DND-41 (cell line): ENCODE measurements around the gene EDA2R.

Experiments used
- ATAC-seq: fragments of 200-7000 bp; cut with Tn5 transposase; 3 replicates; pipeline ENCODE4 v1.9.1; 2021; ENCODE audit warnings: low read depth; ENCODE audit not compliant: insufficient read depth
- DNase-seq: peaks from one replicate; pipeline ENCODE4 v3.0.0-alpha.2; 2020
- H2AFZ ChIP-seq: 2 replicates; pipeline ENCODE4 v1.6.0; 2012; ENCODE audit warnings: low read depth, low read length
- H3K27ac ChIP-seq: 2 replicates; pipeline ENCODE4 v1.5.1; 2012; ENCODE audit warnings: low read length, inconsistent platforms
- H3K27me3 ChIP-seq: fragments of 200-600 bp; sonication (generic); 2 replicates; pipeline ENCODE4 v1.6.0; 2012; ENCODE audit warnings: low read length, mild to moderate bottlenecking, inconsistent platforms; ENCODE audit not compliant: insufficient read depth, poor library complexity
- H3K36me3 ChIP-seq: 2 replicates; pipeline ENCODE4 v1.5.1; 2012; ENCODE audit warnings: low read length, inconsistent platforms; ENCODE audit not compliant: insufficient read depth
- H3K4me1 ChIP-seq: 2 replicates; pipeline ENCODE4 v1.5.1; 2012; ENCODE audit warnings: mild to moderate bottlenecking, low read length; ENCODE audit not compliant: insufficient read depth
- H3K4me2 ChIP-seq: 2 replicates; pipeline ENCODE4 v1.6.0; 2012; ENCODE audit warnings: mild to moderate bottlenecking, moderate library complexity, low read length, inconsistent platforms; ENCODE audit not compliant: insufficient read depth
- H3K4me3 ChIP-seq, 2 experiments: fragments of 200-600 bp in 1 of 2; shearing (Covaris generic) in 1 of 2; 2 replicates each; pipeline ENCODE4 v1.5.1; 2012 to 2016; ENCODE audit warnings: inconsistent platforms in 2 of 2, low read length in 2 of 2, mild to moderate bottlenecking in 2 of 2, low read depth in 1 of 2, moderate library complexity in 1 of 2
- H3K79me2 ChIP-seq: 2 replicates; pipeline ENCODE4 v1.6.0; 2012; ENCODE audit warnings: low read length, inconsistent platforms; ENCODE audit not compliant: insufficient read depth
- H3K9ac ChIP-seq: 2 replicates; pipeline ENCODE4 v1.6.0; 2012; ENCODE audit warnings: low read depth, mild to moderate bottlenecking, inconsistent platforms, low read length, moderate library complexity
- H3K9me3 ChIP-seq: 2 replicates; pipeline ENCODE4 v1.5.1; 2012; ENCODE audit warnings: low read length, moderate library complexity, mild to moderate bottlenecking, inconsistent platforms; ENCODE audit not compliant: insufficient read depth, severe bottlenecking
- H4K20me1 ChIP-seq: 2 replicates; pipeline ENCODE4 v1.6.0; 2012; ENCODE audit warnings: low read length; ENCODE audit not compliant: insufficient read depth
- EZH2 ChIP-seq: IDR thresholded peaks from 3 replicates; pipeline ENCODE4 v1.6.1; 2012; ENCODE audit warnings: borderline replicate concordance, low read depth, mild to moderate bottlenecking, moderate library complexity, low read length, inconsistent platforms; ENCODE audit not compliant: severe bottlenecking
- TF ChIP-seq, protein P1 (sequence below): IDR thresholded peaks from 2 replicates; pipeline ENCODE4 v1.5.1; 2012; ENCODE audit warnings: borderline replicate concordance, low read length, moderate library complexity, mild to moderate bottlenecking; ENCODE audit not compliant: poor library complexity, severe bottlenecking; ENCODE audit errors: extremely low read depth

EDA2R gene

DNA sequence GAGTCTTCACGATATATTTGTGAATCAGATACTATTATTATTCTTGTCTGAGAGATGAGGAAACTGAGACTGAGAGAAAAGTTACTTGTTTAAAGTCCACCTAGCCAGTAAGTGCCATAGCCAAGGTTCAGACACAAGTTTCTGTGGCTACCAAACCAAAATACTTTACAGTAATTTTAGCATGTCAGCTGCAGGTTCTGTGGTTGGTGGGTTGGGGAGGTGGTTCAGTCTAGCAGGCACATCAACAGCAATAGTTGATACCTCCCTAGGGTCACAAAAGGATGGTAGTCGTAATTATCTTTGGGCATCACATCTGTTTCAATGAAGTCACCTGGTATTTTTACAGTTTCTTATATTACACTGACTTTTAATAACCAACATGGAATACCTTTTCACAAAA lies 35.6 kb upstream of the EDA2R start:
- TF ChIP-seq, protein P1, sequence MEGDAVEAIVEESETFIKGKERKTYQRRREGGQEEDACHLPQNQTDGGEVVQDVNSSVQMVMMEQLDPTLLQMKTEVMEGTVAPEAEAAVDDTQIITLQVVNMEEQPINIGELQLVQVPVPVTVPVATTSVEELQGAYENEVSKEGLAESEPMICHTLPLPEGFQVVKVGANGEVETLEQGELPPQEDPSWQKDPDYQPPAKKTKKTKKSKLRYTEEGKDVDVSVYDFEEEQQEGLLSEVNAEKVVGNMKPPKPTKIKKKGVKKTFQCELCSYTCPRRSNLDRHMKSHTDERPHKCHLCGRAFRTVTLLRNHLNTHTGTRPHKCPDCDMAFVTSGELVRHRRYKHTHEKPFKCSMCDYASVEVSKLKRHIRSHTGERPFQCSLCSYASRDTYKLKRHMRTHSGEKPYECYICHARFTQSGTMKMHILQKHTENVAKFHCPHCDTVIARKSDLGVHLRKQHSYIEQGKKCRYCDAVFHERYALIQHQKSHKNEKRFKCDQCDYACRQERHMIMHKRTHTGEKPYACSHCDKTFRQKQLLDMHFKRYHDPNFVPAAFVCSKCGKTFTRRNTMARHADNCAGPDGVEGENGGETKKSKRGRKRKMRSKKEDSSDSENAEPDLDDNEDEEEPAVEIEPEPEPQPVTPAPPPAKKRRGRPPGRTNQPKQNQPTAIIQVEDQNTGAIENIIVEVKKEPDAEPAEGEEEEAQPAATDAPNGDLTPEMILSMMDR: no peak
- no peak for TF ChIP-seq EZH2
- Histone ChIP-seq H3K9me3 (no peaks in the 10 kb centered on the region), H3K4me2 (no peak overlapping the region), H3K27ac (no peak overlapping the region), H3K36me3 (no peaks in the 10 kb centered on the region), H2AFZ (no peak overlapping the region), H3K4me1 (no peaks in the 10 kb centered on the region), H3K27me3 (no peaks in the 10 kb centered on the region), H3K79me2 (no peaks in the 10 kb centered on the region), H3K9ac (no peak overlapping the region), H4K20me1 (no peaks in the 10 kb centered on the region), H3K4me3 (no peak overlapping the region)
- DNase-seq (no peak), ATAC-seq (no peak)

DNA sequence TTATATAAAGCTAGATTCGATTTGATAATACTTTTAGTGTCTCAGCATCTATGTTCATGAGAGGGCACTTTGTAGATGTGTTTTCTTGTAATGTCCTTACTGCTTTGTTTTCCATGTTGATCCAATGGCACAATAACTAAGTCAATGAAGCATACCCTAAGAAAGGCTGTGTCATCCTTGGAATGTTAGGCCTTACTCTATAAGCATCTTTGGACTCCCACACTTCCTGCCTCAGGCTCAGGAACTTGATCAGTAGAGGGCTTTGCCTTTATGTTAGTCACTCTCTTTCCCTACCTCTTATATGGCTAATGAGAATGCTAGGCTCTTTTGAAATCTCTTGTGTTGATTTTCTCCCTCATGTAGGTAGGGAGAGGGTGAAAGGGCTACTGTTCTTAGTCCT lies 33.2 kb upstream of the EDA2R start:
- Histone ChIP-seq H3K9ac (no peak overlapping the region), H3K4me2 (no peak overlapping the region), H3K9me3 (no peaks in the 10 kb centered on the region), H4K20me1 (no peaks in the 10 kb centered on the region), H2AFZ (no peak overlapping the region), H3K4me3 (no peak overlapping the region), H3K36me3 (no peaks in the 10 kb centered on the region), H3K27ac (no peak overlapping the region), H3K4me1 (no peaks in the 10 kb centered on the region), H3K27me3 (no peaks in the 10 kb centered on the region), H3K79me2 (no peaks in the 10 kb centered on the region)
- TF ChIP-seq, protein P1: no peak
- TF ChIP-seq EZH2: no peak
- DNase-seq (no peak), ATAC-seq (no peak)

DNA sequence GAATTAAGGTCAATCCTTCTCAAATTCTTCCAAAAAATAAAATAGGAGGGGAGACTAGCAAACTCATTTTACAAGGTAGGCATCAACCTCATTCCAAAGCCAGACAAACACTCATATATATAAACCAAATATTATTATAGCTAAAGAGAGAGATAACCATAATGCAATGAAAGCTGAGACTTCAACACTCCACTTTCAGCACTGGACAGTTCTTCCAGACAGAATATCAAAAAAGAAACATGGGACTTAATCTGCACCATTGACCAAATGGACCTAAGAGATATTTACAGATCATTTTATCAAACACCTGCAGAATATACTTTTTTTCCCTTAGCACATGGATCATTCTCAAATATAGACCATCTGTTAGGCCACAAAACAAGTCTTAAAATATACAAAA lies 15.5 kb upstream of the EDA2R start:
- H3K27me3 ChIP-seq: no peaks in the 10 kb centered on the region
- H3K9me3 ChIP-seq: no peaks in the 10 kb centered on the region
- H3K4me3 ChIP-seq: no peak overlapping the region
- H3K36me3 ChIP-seq: no peaks in the 10 kb centered on the region
- H2AFZ ChIP-seq: no peak overlapping the region
- H4K20me1 ChIP-seq: no peaks in the 10 kb centered on the region
- no peaks in the 10 kb centered on the region for H3K4me1 ChIP-seq
- H3K27ac ChIP-seq: no peak overlapping the region
- H3K9ac ChIP-seq: no peak overlapping the region
- no peaks in the 10 kb centered on the region for H3K79me2 ChIP-seq
- TF ChIP-seq, protein P1: no peak
- TF ChIP-seq EZH2: no peak
- DNase-seq (no peak), ATAC-seq (no peak)
- no peak overlapping the region for H3K4me2 ChIP-seq

GRCh38 chrX:66635360-66635759 lies 3.5 kb downstream of the EDA2R start:
- Histone ChIP-seq H3K79me2 (no peaks in the 10 kb centered on the region), H2AFZ (no peak overlapping the region), H3K36me3 (no peaks in the 10 kb centered on the region), H3K27ac (no peak overlapping the region), H3K9me3 (no peaks in the 10 kb centered on the region), H3K9ac (no peak overlapping the region), H3K4me3 (no peak overlapping the region), H3K27me3 (no peaks in the 10 kb centered on the region), H3K4me2 (no peak overlapping the region), H3K4me1 (no peaks in the 10 kb centered on the region), H4K20me1 (no peaks in the 10 kb centered on the region)
- no peak for TF ChIP-seq EZH2
- TF ChIP-seq, protein P1: no peak
- DNase-seq: no peak
- ATAC-seq: no peak
